DOHH2 (cell line): ENCODE measurements around the gene GSTA1.

Experiments used
- EZH2phosphoT487 ChIP-seq: fragments of 200-600 bp; sonication (generic); IDR thresholded peaks from 2 replicates; pipeline ENCODE4 v1.6.1; 2017; ENCODE audit warnings: borderline replicate concordance, mild to moderate bottlenecking, antibody characterized with exemption, low read length, moderate library complexity, mixed read lengths
- TF ChIP-seq, protein P1 (sequence below): fragments of 200-600 bp; sonication (generic); IDR thresholded peaks from one replicate; pipeline ENCODE4 v1.5.1; 2014; ENCODE audit warnings: antibody characterized with exemption, mild to moderate bottlenecking, low read depth, low read length; ENCODE audit not compliant: poor library complexity, severe bottlenecking

DNA sequence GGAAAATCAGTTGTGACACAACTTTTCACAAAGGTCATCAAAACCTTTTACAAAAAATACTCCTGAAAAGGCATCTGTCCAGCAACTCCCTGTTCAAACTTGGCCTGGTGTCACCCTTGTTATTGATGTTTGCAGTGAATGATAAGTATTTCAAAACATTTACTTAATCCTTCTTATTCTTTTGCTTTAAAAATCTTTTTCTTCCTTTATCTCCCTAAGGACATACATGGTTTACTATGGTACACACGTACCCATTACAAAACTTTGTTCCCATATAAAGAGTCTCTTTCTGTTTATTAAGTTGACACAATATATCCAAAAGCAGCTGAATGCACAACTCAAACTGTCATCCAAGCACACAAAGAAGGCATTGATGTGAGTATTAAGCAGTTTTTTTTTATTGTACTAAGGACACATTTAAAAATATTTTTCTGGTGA lies 57.8 kb downstream of the GSTA1 start:
- TF ChIP-seq, protein P1, sequence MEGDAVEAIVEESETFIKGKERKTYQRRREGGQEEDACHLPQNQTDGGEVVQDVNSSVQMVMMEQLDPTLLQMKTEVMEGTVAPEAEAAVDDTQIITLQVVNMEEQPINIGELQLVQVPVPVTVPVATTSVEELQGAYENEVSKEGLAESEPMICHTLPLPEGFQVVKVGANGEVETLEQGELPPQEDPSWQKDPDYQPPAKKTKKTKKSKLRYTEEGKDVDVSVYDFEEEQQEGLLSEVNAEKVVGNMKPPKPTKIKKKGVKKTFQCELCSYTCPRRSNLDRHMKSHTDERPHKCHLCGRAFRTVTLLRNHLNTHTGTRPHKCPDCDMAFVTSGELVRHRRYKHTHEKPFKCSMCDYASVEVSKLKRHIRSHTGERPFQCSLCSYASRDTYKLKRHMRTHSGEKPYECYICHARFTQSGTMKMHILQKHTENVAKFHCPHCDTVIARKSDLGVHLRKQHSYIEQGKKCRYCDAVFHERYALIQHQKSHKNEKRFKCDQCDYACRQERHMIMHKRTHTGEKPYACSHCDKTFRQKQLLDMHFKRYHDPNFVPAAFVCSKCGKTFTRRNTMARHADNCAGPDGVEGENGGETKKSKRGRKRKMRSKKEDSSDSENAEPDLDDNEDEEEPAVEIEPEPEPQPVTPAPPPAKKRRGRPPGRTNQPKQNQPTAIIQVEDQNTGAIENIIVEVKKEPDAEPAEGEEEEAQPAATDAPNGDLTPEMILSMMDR, result no peak
- TF ChIP-seq EZH2phosphoT487, result no peak
